Right lobe of liver (tissue), 6 donors: ENCODE measurements around the gene GRAMD4. TPM values are rescaled to one million over a fixed set of nuclear protein-coding genes. Genes with fewer than 3 reads are reported as not detected.

Experiments
- ATAC-seq, 4 donors: fragments of 200-7000 bp; cut with Tn5 transposase; one replicate each; pipeline ENCODE4 v1.9.1; 2020; ENCODE audit warnings: mild to moderate bottlenecking in 4 of 4, moderate library complexity in 4 of 4
- DNase-seq, 3 donors: peaks; one replicate each; pipeline ENCODE4 v3.0.0-alpha.2; 2020
- H3K27ac ChIP-seq, 3 donors: fragments of 200-600 bp; one replicate each; pipeline ENCODE4 v1.8.0; 2022
- H3K27me3 ChIP-seq, 2 donors: fragments of 200-600 bp; one replicate each; pipeline ENCODE4 v1.8.0; 2022
- H3K36me3 ChIP-seq, 4 donors: fragments of 200-600 bp; sonication (generic) in 1 of 4; one replicate each; pipeline versions ENCODE4 v1.5.1 to v1.8.0; 2017 to 2022; ENCODE audit warnings: control low read depth in 1 of 4
- H3K4me1 ChIP-seq, 4 donors: fragments of 200-600 bp; sonication (generic) in 1 of 4; one replicate each; pipeline versions ENCODE4 v1.5.1 to v1.8.0; 2017 to 2022; ENCODE audit warnings: control low read depth in 1 of 4
- H3K4me3 ChIP-seq, 3 donors: fragments of 200-600 bp; one replicate each; pipeline ENCODE4 v1.8.0; 2022
- H3K9me3 ChIP-seq, 4 donors: fragments of 200-600 bp; sonication (generic) in 1 of 4; one replicate each; pipeline versions ENCODE4 v1.5.1 to v1.8.0; 2017 to 2022; ENCODE audit warnings: control low read depth in 1 of 4
- CTCF ChIP-seq, 4 donors: fragments of 200-600 bp in 3 of 4; fragments of 450-650 bp in 1 of 4; IDR thresholded peaks; one replicate each; pipeline versions ENCODE4 v1.5.1 to v1.8.0; 2016 to 2022; ENCODE audit warnings: antibody characterized with exemption in 4 of 4, mild to moderate bottlenecking in 2 of 4
- POLR2A ChIP-seq: fragments of 450-650 bp; IDR thresholded peaks from one replicate; pipeline ENCODE4 v1.6.1; 2017; ENCODE audit warnings: antibody characterized with exemption, mild to moderate bottlenecking
- WGBS: methylation state at CpG from one replicate; pipeline ENCODE4 v1.1.6; 2018; ENCODE audit warnings: low coverage, low lambda C conversion rate; ENCODE audit not compliant: insufficient coverage; ENCODE audit errors: missing lambda C conversion rate; 5-methylcytosine and 5-hydroxymethylcytosine counted together
- intact Hi-C, 2 donors: fragments of 100-400 bp; cut with DNase I; formaldehyde crosslinking; loops; one replicate each; pipeline versions ENCODE4 v1.11.2 to v1.14.1; 2022
- total RNA-seq, 6 experiments: library from RNA; depleted of rRNA in 2 of 6; stranded (reverse); fragments of >200 nt in 2 of 6; fragmentation: NEBNext Ultra II Directional in 3 of 6; extraction: Animal tissue kit (Norgen Biotek cat#: 25700) in 3 of 6; gene quantifications; one replicate each; pipeline versions ENCODE4 v1.1.0 to v1.2.4, GENCODE V29; 2016 to 2023
- donor health status: DM: no; HTN: yes; CAD: no.
- donor health status: DM: no; HTN: no; CAD: no.
- donor health status: DM: no; HTN: no; CAD: no.
- donor health status: DM: no; HTN: yes; CAD: no.
- donor health status: DM: no; HTN: yes; CAD: no.

The GRAMD4 gene
- total RNA-seq, 6 experiments from 2014 or later = 29.7 to 72.0 (median 34.8) TPM

GRCh38 chr22:46690146-46690545, 70.0 kb downstream of the GRAMD4 start:
- Histone ChIP-seq H3K27ac (no peak overlapping the region), H3K27me3 (no peaks in the 10 kb centered on the region), H3K4me1 (peaks cover 0 to 9% (median 0%) of the 10 kb centered on the region in 4 donors), H3K4me3 (no peak overlapping the region), H3K36me3 (peaks cover 0 to 65% (median 35%) of the 10 kb centered on the region in 4 donors), H3K9me3 (no peaks in the 10 kb centered on the region)
- TF ChIP-seq CTCF (IDR thresholded peaks at IDR 0.05) (no peak), POLR2A (no peak)
- WGBS = 97% methylated on average over 17 of the region's 20 CpGs
- ATAC-seq (no peak), DNase-seq (no peak)
- intact Hi-C loops = no loop called here

GRCh38 chr22:46691571-46691970, 71.4 kb downstream of the GRAMD4 start:
- Histone ChIP-seq H3K9me3 (no peaks in the 10 kb centered on the region), H3K4me1 (no peaks in the 10 kb centered on the region), H3K36me3 (peaks cover 0 to 71% (median 44%) of the 10 kb centered on the region in 4 donors), H3K4me3 (no peak overlapping the region), H3K27ac (no peak overlapping the region), H3K27me3 (no peaks in the 10 kb centered on the region)
- no peak for DNase-seq
- ATAC-seq = no peak
- 77% methylated on average over 3 of the region's 17 CpGs for WGBS
- intact Hi-C loops = no loop called here
- no peak for TF ChIP-seq CTCF (IDR thresholded peaks at IDR 0.05)
- no peak for TF ChIP-seq POLR2A

GRCh38 chr22:46693634-46694415, 73.6 kb downstream of the GRAMD4 start:
- intact Hi-C loops = no loop called here
- Histone ChIP-seq H3K4me3 (no peak overlapping the region), H3K9me3 (no peaks in the 10 kb centered on the region), H3K27me3 (no peaks in the 10 kb centered on the region), H3K4me1 (no peaks in the 10 kb centered on the region), H3K27ac (no peak overlapping the region), H3K36me3 (peaks cover 0 to 86% (median 46%) of the 10 kb centered on the region in 4 donors)
- DNase-seq (no peak), ATAC-seq (no peak)
- 90% methylated on average over 12 of the region's 17 CpGs for WGBS
- TF ChIP-seq POLR2A = no peak
- no peak for TF ChIP-seq CTCF (IDR thresholded peaks at IDR 0.05)

GRCh38 chr22:46694416-46695170, 74.4 kb downstream of the GRAMD4 start:
- ATAC-seq = peak in 2 of 4 donors; percentile 7 to 8
- no peaks in the 10 kb centered on the region for H3K4me1 ChIP-seq
- H3K36me3 ChIP-seq = peaks cover 0 to 86% (median 44%) of the 10 kb centered on the region in 4 donors
- DNase-seq = no peak
- H3K4me3 ChIP-seq = no peak overlapping the region
- no peak overlapping the region for H3K27ac ChIP-seq
- intact Hi-C loops = no loop called here
- 100% methylated on average over 3 of the region's 15 CpGs for WGBS
- no peaks in the 10 kb centered on the region for H3K9me3 ChIP-seq
- H3K27me3 ChIP-seq = no peaks in the 10 kb centered on the region
- TF ChIP-seq POLR2A = no peak
- no peak for TF ChIP-seq CTCF (IDR thresholded peaks at IDR 0.05)
